ENCODE data around the gene CAND1.

GRCh38 chr12:67271976-67272375 is 2.8 kb downstream of the CAND1 start:
- TF ChIP-seq, protein P1, sequence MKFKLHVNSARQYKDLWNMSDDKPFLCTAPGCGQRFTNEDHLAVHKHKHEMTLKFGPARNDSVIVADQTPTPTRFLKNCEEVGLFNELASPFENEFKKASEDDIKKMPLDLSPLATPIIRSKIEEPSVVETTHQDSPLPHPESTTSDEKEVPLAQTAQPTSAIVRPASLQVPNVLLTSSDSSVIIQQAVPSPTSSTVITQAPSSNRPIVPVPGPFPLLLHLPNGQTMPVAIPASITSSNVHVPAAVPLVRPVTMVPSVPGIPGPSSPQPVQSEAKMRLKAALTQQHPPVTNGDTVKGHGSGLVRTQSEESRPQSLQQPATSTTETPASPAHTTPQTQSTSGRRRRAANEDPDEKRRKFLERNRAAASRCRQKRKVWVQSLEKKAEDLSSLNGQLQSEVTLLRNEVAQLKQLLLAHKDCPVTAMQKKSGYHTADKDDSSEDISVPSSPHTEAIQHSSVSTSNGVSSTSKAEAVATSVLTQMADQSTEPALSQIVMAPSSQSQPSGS (IDR thresholded peaks at IDR 0.05; ENCODE audit: low read length) = no peak
- TF ChIP-seq YY1 (IDR thresholded peaks at IDR 0.05; ENCODE audit: low read depth, low read length) (no peak), EZH2 (IDR thresholded peaks at IDR 0.05; ENCODE audit: low read depth, low read length, severe bottlenecking) (no peak), JUND (IDR thresholded peaks at IDR 0.05; ENCODE audit: low read length) (no peak), MAX (IDR thresholded peaks at IDR 0.05) (no peak), POLR2AphosphoS5 (IDR thresholded peaks at IDR 0.05; ENCODE audit: low read depth, low read length) (no peak), RFX5 (IDR thresholded peaks at IDR 0.05; ENCODE audit: borderline replicate concordance, low read depth, low read length) (no peak), POLR2A (IDR thresholded peaks at IDR 0.05; ENCODE audit: control extremely low read depth in 1 of 2, low read depth in 2 of 2, low read length in 2 of 2) (no peak), EGR1 (IDR thresholded peaks at IDR 0.05; ENCODE audit: borderline replicate concordance, low read depth, low read length) (no peak), CBX5 (IDR thresholded peaks at IDR 0.05; ENCODE audit: low read depth, low read length) (no peak), KDM1A (IDR thresholded peaks at IDR 0.05; ENCODE audit: borderline replicate concordance, low read length) (no peak), BRCA1 (IDR thresholded peaks at IDR 0.05; ENCODE audit: low read depth, low read length) (no peak)
- TF ChIP-seq, protein P2, sequence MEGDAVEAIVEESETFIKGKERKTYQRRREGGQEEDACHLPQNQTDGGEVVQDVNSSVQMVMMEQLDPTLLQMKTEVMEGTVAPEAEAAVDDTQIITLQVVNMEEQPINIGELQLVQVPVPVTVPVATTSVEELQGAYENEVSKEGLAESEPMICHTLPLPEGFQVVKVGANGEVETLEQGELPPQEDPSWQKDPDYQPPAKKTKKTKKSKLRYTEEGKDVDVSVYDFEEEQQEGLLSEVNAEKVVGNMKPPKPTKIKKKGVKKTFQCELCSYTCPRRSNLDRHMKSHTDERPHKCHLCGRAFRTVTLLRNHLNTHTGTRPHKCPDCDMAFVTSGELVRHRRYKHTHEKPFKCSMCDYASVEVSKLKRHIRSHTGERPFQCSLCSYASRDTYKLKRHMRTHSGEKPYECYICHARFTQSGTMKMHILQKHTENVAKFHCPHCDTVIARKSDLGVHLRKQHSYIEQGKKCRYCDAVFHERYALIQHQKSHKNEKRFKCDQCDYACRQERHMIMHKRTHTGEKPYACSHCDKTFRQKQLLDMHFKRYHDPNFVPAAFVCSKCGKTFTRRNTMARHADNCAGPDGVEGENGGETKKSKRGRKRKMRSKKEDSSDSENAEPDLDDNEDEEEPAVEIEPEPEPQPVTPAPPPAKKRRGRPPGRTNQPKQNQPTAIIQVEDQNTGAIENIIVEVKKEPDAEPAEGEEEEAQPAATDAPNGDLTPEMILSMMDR (IDR thresholded peaks at IDR 0.05; ENCODE audit: control extremely low read depth in 1 of 3, insufficient read depth in 1 of 3, low read depth in 1 of 3, low read length in 3 of 3) = no peak
- TF ChIP-seq, protein P3, sequence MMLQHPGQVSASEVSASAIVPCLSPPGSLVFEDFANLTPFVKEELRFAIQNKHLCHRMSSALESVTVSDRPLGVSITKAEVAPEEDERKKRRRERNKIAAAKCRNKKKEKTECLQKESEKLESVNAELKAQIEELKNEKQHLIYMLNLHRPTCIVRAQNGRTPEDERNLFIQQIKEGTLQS (IDR thresholded peaks at IDR 0.05; ENCODE audit: insufficient read depth, low read depth, low read length) = no peak
